K562 (cell line): Measurements from ENCODE around the gene PUSL1. TPM values are rescaled to one million over a fixed set of nuclear protein-coding genes. Genes with fewer than 3 reads are reported as not detected.

Experiments used
- ESRRA ChIP-seq: fragments of 450-650 bp; IDR thresholded peaks from 2 replicates; pipeline ENCODE4 v1.6.1; 2014; ENCODE audit warnings: low read depth, mild to moderate bottlenecking, moderate library complexity, borderline replicate concordance
- ETV6 ChIP-seq, 3 experiments: fragments of 150-350 bp in 1 of 3; sonication (generic) in 1 of 3; formaldehyde crosslinking in 1 of 3; IDR thresholded peaks; 2 replicates each; pipeline versions ENCODE4 v1.6.1 to v1.8.0; 2014 to 2022; ENCODE audit warnings: borderline replicate concordance in 2 of 3, low read depth in 2 of 3, antibody characterized with exemption in 1 of 3, low read length in 1 of 3, mild to moderate bottlenecking in 1 of 3, missing genetic modification reagents in 1 of 3
- GMEB1 ChIP-seq: fragments of 250-450 bp; sonication (Bioruptor Pico); IDR thresholded peaks from 2 replicates; pipeline ENCODE4 v1.4.0; 2020; ENCODE audit warnings: mild to moderate bottlenecking
- HLTF ChIP-seq: fragments of 450-650 bp; IDR thresholded peaks from 2 replicates; pipeline ENCODE4 v1.6.1; 2016
- HMGN3 ChIP-seq: IDR thresholded peaks from 2 replicates; pipeline ENCODE4 v1.6.1; 2011; ENCODE audit warnings: borderline replicate concordance, low read depth, mild to moderate bottlenecking, mixed read lengths, low read length; ENCODE audit not compliant: insufficient read length; ENCODE audit errors: extremely low read depth
- HNRNPL ChIP-seq: fragments of 200-400 bp; formaldehyde crosslinking; IDR thresholded peaks from 2 replicates; pipeline ENCODE4 v1.6.1; 2017; ENCODE audit warnings: low read depth, mild to moderate bottlenecking, low read length
- IFI16 ChIP-seq: fragments of 250-450 bp; sonication (Bioruptor Pico); IDR thresholded peaks from 2 replicates; pipeline ENCODE4 v2.1.2; 2022; ENCODE audit warnings: mild to moderate bottlenecking, inconsistent platforms
- MYNN ChIP-seq, 2 experiments: sonication (generic); formaldehyde crosslinking in 1 of 2; IDR thresholded peaks; 2 replicates each; pipeline versions ENCODE4 v1.5.0 to v1.6.1; 2016 to 2020; ENCODE audit warnings: antibody characterized with exemption in 1 of 2, missing genetic modification reagents in 1 of 2
- POLR2A ChIP-seq: fragments of 450-650 bp; conservative IDR thresholded peaks from 2 replicates; pipeline ENCODE4 v1.6.1; 2016
- POLR2B ChIP-seq: fragments of 450-650 bp; IDR thresholded peaks from 2 replicates; pipeline ENCODE4 v1.6.1; 2018; ENCODE audit warnings: low read depth; ENCODE audit not compliant: partially characterized antibody
- RBFOX2 ChIP-seq: fragments of 200-400 bp; formaldehyde crosslinking; IDR thresholded peaks from 2 replicates; pipeline ENCODE4 v1.6.1; 2017; ENCODE audit warnings: low read depth, mild to moderate bottlenecking, low read length, moderate library complexity
- SIRT6 ChIP-seq: IDR thresholded peaks from one replicate; pipeline ENCODE4 v1.6.1; 2012; ENCODE audit warnings: low read depth, mild to moderate bottlenecking, control low read depth, inconsistent platforms, low read length, moderate library complexity
- UBTF ChIP-seq, 2 experiments: IDR thresholded peaks; 2 replicates each; pipeline ENCODE4 v1.6.1; 2012; ENCODE audit warnings: improper control_type of control experiment in 2 of 2, low read depth in 2 of 2, low read length in 2 of 2, borderline replicate concordance in 1 of 2
- ZNF121 ChIP-seq: sonication (generic); formaldehyde crosslinking; conservative IDR thresholded peaks from 2 replicates; pipeline ENCODE4 v1.8.0; 2022; ENCODE audit warnings: missing genetic modification reagents
- ZNF668 ChIP-seq: fragments of 250-450 bp; sonication (Bioruptor Pico); IDR thresholded peaks from 2 replicates; pipeline ENCODE4 v1.8.0; 2022; ENCODE audit warnings: mild to moderate bottlenecking, inconsistent platforms
- polyA plus RNA-seq, 8 experiments: library from polyadenylated mRNA; depleted of rRNA in 4 of 8; stranded (reverse) in 5 of 8; unstranded in 3 of 8; fragments of >200 nt; fragmentation: Nextera tagmentation in 2 of 8; fragmentation: Illumina TruSeq in 1 of 8; extraction: Ambion mirVana in 2 of 8; extraction: Trizol in 1 of 8; gene quantifications; 2 replicates each; pipeline versions ENCODE4 v1.2.1 to v1.2.3, GENCODE V29; 2011 to 2014; ENCODE audit warnings: inconsistent platforms in 1 of 8, missing spikeins in 1 of 8
- total RNA-seq, 7 experiments: library from RNA; depleted of rRNA in 6 of 7; stranded (reverse); fragments of >200 nt in 6 of 7; fragmentation: Illumina TruSeq in 2 of 7; extraction: Trizol in 2 of 7; gene quantifications; 2 replicates each; pipeline versions ENCODE4 v1.2.1 to v1.2.3, GENCODE V29; 2011 to 2021; ENCODE audit warnings: low replicate concordance in 1 of 7
- TF ChIP-seq, protein P1 (sequence below): fragments of 450-650 bp; IDR thresholded peaks from 2 replicates; pipeline ENCODE4 v1.6.1; 2018; ENCODE audit not compliant: partially characterized antibody

Gene PUSL1
- total and polyA plus RNA-seq, 9 of the 15 experiments (the other 6 are each of a cell fraction or from before 2014, with no cell fraction given), result 0.62 to 86.9 (median 13.6) TPM

GRCh38 chr1:1333551-1334241 is 25.3 kb downstream of the PUSL1 start (continued):
- TF ChIP-seq SIRT6, result peak; percentile 56
- no peak for TF ChIP-seq ZNF121 (CRISPR knock-in tag)
- TF ChIP-seq HNRNPL, result peak; percentile 83
- TF ChIP-seq POLR2B, result peak; percentile 27
- no peak for TF ChIP-seq ZNF668 (CRISPR knock-in tag)
- TF ChIP-seq ETV6 (IDR thresholded peaks at IDR 0.05; ENCODE audit: borderline replicate concordance in 1 of 2, low read depth in 2 of 2, low read length in 1 of 2), result no peak
- TF ChIP-seq ETV6 (CRISPR knock-in tag; IDR thresholded peaks at IDR 0.05; ENCODE audit: borderline replicate concordance), result no peak
- TF ChIP-seq ESRRA, result no peak
- TF ChIP-seq HLTF, result no peak
- TF ChIP-seq GMEB1, result no peak
- TF ChIP-seq MYNN (IDR thresholded peaks at IDR 0.05), result 0 out of 2 replicates have a peak, but pooled peaks have one; percentile 75
- TF ChIP-seq MYNN (CRISPR knock-in tag; IDR thresholded peaks at IDR 0.05), result no peak
- TF ChIP-seq UBTF (IDR thresholded peaks at IDR 0.05; ENCODE audit: borderline replicate concordance in 1 of 2, low read depth in 2 of 2, low read length in 2 of 2), result no peak
- TF ChIP-seq HMGN3, result peak; percentile 45
- peak; percentile 61 for TF ChIP-seq POLR2A
- peak; percentile 11 for TF ChIP-seq RBFOX2
- no peak for TF ChIP-seq IFI16 (CRISPR knock-in tag)
- TF ChIP-seq, protein P1, sequence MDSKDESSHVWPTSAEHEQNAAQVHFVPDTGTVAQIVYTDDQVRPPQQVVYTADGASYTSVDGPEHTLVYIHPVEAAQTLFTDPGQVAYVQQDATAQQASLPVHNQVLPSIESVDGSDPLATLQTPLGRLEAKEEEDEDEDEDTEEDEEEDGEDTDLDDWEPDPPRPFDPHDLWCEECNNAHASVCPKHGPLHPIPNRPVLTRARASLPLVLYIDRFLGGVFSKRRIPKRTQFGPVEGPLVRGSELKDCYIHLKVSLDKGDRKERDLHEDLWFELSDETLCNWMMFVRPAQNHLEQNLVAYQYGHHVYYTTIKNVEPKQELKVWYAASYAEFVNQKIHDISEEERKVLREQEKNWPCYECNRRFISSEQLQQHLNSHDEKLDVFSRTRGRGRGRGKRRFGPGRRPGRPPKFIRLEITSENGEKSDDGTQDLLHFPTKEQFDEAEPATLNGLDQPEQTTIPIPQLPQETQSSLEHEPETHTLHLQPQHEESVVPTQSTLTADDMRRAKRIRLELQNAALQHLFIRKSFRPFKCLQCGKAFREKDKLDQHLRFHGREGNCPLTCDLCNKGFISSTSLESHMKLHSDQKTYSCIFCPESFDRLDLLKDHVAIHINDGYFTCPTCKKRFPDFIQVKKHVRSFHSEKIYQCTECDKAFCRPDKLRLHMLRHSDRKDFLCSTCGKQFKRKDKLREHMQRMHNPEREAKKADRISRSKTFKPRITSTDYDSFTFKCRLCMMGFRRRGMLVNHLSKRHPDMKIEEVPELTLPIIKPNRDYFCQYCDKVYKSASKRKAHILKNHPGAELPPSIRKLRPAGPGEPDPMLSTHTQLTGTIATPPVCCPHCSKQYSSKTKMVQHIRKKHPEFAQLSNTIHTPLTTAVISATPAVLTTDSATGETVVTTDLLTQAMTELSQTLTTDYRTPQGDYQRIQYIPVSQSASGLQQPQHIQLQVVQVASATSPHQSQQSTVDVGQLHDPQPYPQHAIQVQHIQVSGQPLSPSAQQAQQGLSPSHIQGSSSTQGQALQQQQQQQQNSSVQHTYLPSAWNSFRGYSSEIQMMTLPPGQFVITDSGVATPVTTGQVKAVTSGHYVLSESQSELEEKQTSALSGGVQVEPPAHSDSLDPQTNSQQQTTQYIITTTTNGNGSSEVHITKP, result peak; percentile 18
